Fibroblast of pulmonary artery (primary cell): ENCODE results near the gene CPNE4.

Source experiments
- DNase-seq: peaks from one replicate; pipeline ENCODE4 v3.0.0-alpha.2; 2010; ENCODE audit warnings: low read depth
- H3K4me3 ChIP-seq: replicated peaks from 2 replicates; pipeline ENCODE4 v1.5.1; 2011; ENCODE audit warnings: low read depth, mild to moderate bottlenecking, control low read depth, low read length, moderate library complexity
- CTCF ChIP-seq: IDR thresholded peaks from 2 replicates; pipeline ENCODE4 v1.5.1; 2011; ENCODE audit warnings: mild to moderate bottlenecking, control low read depth, low read length, inconsistent platforms; ENCODE audit errors: missing control alignments

Gene CPNE4

DNA sequence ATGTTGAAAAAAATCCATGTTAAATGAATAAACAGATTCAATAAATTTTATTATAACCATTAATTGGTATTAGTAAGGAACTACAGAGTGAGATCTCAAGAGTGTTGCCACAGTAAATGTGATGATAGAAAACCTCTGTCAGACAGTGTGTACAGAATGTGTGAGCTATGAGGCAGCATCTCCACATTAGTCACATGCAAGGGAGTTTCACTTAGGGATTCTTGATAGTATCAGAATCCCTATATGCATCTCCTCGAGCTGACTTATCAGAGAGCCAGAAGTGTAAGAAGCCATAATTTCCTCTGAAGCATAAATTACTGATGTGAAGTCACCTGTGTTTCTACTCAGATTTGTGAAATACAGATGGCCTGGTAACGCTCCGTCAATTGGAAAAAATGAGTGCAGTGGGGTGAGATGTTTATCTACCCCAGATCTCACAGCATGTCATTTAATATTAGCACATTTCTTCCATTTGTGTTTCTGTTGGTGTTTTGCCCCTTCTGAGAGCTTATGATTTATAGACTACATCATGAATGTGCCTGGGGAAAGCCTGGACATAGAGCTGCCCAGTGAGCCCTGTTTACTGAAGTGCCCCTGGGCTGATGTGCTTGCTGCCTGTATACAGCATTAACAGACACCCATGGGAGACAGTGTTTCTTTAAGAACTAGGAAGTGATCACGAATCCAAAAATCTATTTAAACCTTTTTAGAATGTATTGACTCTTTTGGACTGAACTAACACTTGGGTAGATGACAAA lies 262.4 kb downstream of the CPNE4 start:
- no peak for TF ChIP-seq CTCF
- no peak for DNase-seq

GRCh38 chr3:131762981-131763564 lies 271.7 kb downstream of the CPNE4 start:
- no peak for DNase-seq
- H3K4me3 ChIP-seq: no peak overlapping the region
- no peak for TF ChIP-seq CTCF

More for the DNA sequence above, 262.4 kb downstream of the CPNE4 start:
- H3K4me3 ChIP-seq: no peak overlapping the region

DNA sequence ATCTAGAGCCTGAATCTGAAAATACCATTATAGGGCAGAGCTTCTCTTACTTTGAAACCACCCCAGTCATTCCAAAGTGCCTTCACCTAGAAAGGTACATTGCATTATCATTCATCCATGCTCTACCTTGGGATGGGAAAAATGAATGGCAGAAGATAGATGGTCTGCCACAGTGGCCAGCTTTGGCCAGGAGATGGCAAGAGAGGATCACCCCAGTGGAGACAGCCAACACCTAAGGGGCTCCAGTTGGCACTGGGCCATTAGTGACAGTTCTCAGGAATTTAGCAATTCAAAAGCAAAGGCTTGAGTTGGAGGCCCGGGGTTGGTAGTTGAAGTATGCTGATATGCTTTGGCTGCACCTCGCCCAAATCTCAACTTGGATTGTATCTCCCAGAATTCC lies 278.4 kb downstream of the CPNE4 start:
- TF ChIP-seq CTCF: no peak
- no peak overlapping the region for H3K4me3 ChIP-seq
- DNase-seq: no peak

- no peak overlapping the region for H3K4me3 ChIP-seq
- DNase-seq: no peak
- no peak for TF ChIP-seq CTCF
Measured at GRCh38 chr3:131755380-131755779, 279.4 kb downstream of the CPNE4 start.

- no peak for DNase-seq
- TF ChIP-seq CTCF: no peak
- H3K4me3 ChIP-seq: no peak overlapping the region
Measured at GRCh38 chr3:131750256-131750655, 284.6 kb downstream of the CPNE4 start.

- no peak for DNase-seq
- TF ChIP-seq CTCF: no peak
- H3K4me3 ChIP-seq: no peak overlapping the region
Measured at GRCh38 chr3:131749826-131750225, 285.0 kb downstream of the CPNE4 start.

GRCh38 chr3:131747466-131747865 lies 287.3 kb downstream of the CPNE4 start:
- H3K4me3 ChIP-seq: no peak overlapping the region
- DNase-seq: no peak
- TF ChIP-seq CTCF: no peak
